DND-41 (cell line): ENCODE data around the gene SVIL.
"Not testable (repeated sequence)": the region's sequence is repeated elsewhere in the genome, so short reads cannot be mapped to it uniquely, and the experiment has no call there.

Experiments used
- ATAC-seq: fragments of 200-7000 bp; cut with Tn5 transposase; 3 replicates; pipeline ENCODE4 v1.9.1; 2021; ENCODE audit warnings: low read depth; ENCODE audit not compliant: insufficient read depth
- DNase-seq: peaks from one replicate; pipeline ENCODE4 v3.0.0-alpha.2; 2020
- H2AFZ ChIP-seq: 2 replicates; pipeline ENCODE4 v1.6.0; 2012; ENCODE audit warnings: low read depth, low read length
- H3K27ac ChIP-seq: 2 replicates; pipeline ENCODE4 v1.5.1; 2012; ENCODE audit warnings: low read length, inconsistent platforms
- H3K27me3 ChIP-seq: fragments of 200-600 bp; sonication (generic); 2 replicates; pipeline ENCODE4 v1.6.0; 2012; ENCODE audit warnings: low read length, mild to moderate bottlenecking, inconsistent platforms; ENCODE audit not compliant: insufficient read depth, poor library complexity
- H3K36me3 ChIP-seq: 2 replicates; pipeline ENCODE4 v1.5.1; 2012; ENCODE audit warnings: low read length, inconsistent platforms; ENCODE audit not compliant: insufficient read depth
- H3K4me1 ChIP-seq: 2 replicates; pipeline ENCODE4 v1.5.1; 2012; ENCODE audit warnings: mild to moderate bottlenecking, low read length; ENCODE audit not compliant: insufficient read depth
- H3K4me2 ChIP-seq: 2 replicates; pipeline ENCODE4 v1.6.0; 2012; ENCODE audit warnings: mild to moderate bottlenecking, moderate library complexity, low read length, inconsistent platforms; ENCODE audit not compliant: insufficient read depth
- H3K4me3 ChIP-seq, 2 experiments: fragments of 200-600 bp in 1 of 2; shearing (Covaris generic) in 1 of 2; 2 replicates each; pipeline ENCODE4 v1.5.1; 2012 to 2016; ENCODE audit warnings: inconsistent platforms in 2 of 2, low read length in 2 of 2, mild to moderate bottlenecking in 2 of 2, low read depth in 1 of 2, moderate library complexity in 1 of 2
- H3K79me2 ChIP-seq: 2 replicates; pipeline ENCODE4 v1.6.0; 2012; ENCODE audit warnings: low read length, inconsistent platforms; ENCODE audit not compliant: insufficient read depth
- H3K9ac ChIP-seq: 2 replicates; pipeline ENCODE4 v1.6.0; 2012; ENCODE audit warnings: low read depth, mild to moderate bottlenecking, inconsistent platforms, low read length, moderate library complexity
- H3K9me3 ChIP-seq: 2 replicates; pipeline ENCODE4 v1.5.1; 2012; ENCODE audit warnings: low read length, moderate library complexity, mild to moderate bottlenecking, inconsistent platforms; ENCODE audit not compliant: insufficient read depth, severe bottlenecking
- H4K20me1 ChIP-seq: 2 replicates; pipeline ENCODE4 v1.6.0; 2012; ENCODE audit warnings: low read length; ENCODE audit not compliant: insufficient read depth
- EZH2 ChIP-seq: IDR thresholded peaks from 3 replicates; pipeline ENCODE4 v1.6.1; 2012; ENCODE audit warnings: borderline replicate concordance, low read depth, mild to moderate bottlenecking, moderate library complexity, low read length, inconsistent platforms; ENCODE audit not compliant: severe bottlenecking
- TF ChIP-seq, protein P1 (sequence below): IDR thresholded peaks from 2 replicates; pipeline ENCODE4 v1.5.1; 2012; ENCODE audit warnings: borderline replicate concordance, low read length, moderate library complexity, mild to moderate bottlenecking; ENCODE audit not compliant: poor library complexity, severe bottlenecking; ENCODE audit errors: extremely low read depth

The SVIL gene

DNA sequence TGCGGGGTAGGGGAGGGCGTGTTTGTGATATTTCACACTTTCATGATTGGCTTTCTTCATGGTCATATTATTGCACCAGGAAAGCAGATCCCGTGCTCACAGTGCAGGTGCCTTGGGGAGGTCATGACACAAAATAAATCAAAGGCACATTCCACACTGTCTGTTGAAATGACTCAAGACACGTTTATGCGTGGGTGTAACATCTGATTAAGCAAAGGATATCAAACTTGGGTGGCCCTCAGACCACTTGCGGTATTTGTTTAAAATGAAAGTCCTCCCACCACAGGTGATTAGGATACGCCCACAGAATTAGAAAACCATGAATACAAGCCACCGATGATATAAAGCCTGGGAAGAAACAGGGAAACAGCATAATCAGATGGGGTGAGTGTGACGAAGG lies 51.1 kb downstream of the SVIL start:
- TF ChIP-seq, protein P1, sequence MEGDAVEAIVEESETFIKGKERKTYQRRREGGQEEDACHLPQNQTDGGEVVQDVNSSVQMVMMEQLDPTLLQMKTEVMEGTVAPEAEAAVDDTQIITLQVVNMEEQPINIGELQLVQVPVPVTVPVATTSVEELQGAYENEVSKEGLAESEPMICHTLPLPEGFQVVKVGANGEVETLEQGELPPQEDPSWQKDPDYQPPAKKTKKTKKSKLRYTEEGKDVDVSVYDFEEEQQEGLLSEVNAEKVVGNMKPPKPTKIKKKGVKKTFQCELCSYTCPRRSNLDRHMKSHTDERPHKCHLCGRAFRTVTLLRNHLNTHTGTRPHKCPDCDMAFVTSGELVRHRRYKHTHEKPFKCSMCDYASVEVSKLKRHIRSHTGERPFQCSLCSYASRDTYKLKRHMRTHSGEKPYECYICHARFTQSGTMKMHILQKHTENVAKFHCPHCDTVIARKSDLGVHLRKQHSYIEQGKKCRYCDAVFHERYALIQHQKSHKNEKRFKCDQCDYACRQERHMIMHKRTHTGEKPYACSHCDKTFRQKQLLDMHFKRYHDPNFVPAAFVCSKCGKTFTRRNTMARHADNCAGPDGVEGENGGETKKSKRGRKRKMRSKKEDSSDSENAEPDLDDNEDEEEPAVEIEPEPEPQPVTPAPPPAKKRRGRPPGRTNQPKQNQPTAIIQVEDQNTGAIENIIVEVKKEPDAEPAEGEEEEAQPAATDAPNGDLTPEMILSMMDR: no peak
- no peak for TF ChIP-seq EZH2
- H3K4me1 ChIP-seq: no peaks in the 10 kb centered on the region
- no peak overlapping the region for H3K9ac ChIP-seq

DNA sequence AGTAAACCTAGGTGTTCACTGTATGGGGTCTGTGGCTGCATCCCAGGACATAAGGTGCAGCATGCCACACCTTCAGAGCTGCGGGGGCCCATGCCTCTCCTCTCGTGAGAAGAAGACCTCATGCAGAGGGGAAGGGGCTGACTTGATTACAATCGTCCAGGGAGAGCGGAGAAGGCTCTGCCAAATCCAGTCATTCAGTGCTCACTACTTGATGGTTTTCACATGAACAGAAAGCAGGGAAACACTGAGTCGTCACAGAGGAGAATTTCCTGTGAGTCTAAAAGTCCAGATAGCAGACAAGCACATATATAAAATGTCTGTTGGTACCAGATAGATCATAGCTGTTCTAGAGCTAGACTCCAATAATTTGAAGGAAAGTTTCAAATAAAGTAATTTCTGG lies 52.0 kb downstream of the SVIL start:
- H3K36me3 ChIP-seq, DNase-seq, H3K4me3 ChIP-seq, H3K9ac ChIP-seq, ATAC-seq, H3K79me2 ChIP-seq, H2AFZ ChIP-seq, H3K4me1 ChIP-seq, H3K9me3 ChIP-seq, H4K20me1 ChIP-seq, H3K4me2 ChIP-seq, H3K27ac ChIP-seq, H3K27me3 ChIP-seq: not testable (repeated sequence)

More for the DNA sequence above, 51.1 kb downstream of the SVIL start:
- H3K27me3 ChIP-seq: no peaks in the 10 kb centered on the region
- H3K36me3 ChIP-seq: no peaks in the 10 kb centered on the region
- peaks cover 4% of the 10 kb centered on the region; the same call in 1 of the 2 replicates for H4K20me1 ChIP-seq
- 0 out of 2 replicates have a peak, but pooled peaks cover 4% of the 10 kb centered on the region for H3K79me2 ChIP-seq
- H3K4me3 ChIP-seq: no peak overlapping the region
- H3K9me3 ChIP-seq: no peaks in the 10 kb centered on the region
- no peak overlapping the region for H3K27ac ChIP-seq
- no peak for DNase-seq
- no peak for ATAC-seq
- no peak overlapping the region for H2AFZ ChIP-seq
- H3K4me2 ChIP-seq: no peak overlapping the region

DNA sequence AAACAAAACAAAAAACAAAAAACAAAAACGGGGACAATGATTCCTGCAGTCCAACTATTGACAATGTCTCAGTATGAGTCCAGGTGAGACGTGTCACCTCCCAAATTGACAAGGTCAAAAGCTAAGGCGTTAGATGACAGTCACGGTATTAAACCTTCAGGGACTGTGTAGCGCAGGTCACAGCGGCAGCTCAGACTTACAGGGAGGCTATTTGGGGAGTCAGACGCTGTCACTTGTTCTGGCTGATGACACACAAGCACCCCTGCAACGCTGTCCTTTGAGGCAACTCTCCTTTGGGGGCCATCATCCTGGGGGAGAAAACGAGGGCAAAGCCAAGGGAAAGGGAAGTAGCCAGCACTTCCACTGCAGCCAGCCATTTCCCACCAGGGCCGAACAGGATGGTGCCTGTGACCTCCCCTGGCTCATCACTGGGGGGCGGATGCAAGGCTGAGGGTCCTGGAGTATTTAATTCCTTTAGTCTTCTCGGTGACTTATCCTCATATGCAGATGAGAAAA lies 55.3 kb downstream of the SVIL start:
- Histone ChIP-seq H3K79me2 (no peaks in the 10 kb centered on the region), H3K27ac (no peak overlapping the region), H2AFZ (no peak overlapping the region), H3K36me3 (no peaks in the 10 kb centered on the region), H3K4me3 (no peak overlapping the region), H3K27me3 (no peaks in the 10 kb centered on the region), H3K4me1 (no peaks in the 10 kb centered on the region), H3K9me3 (no peaks in the 10 kb centered on the region), H3K9ac (no peak overlapping the region), H4K20me1 (peaks cover 4% of the 10 kb centered on the region; the same call in 1 of the 2 replicates), H3K4me2 (no peak overlapping the region)
- no peak for DNase-seq
- no peak for TF ChIP-seq EZH2
- TF ChIP-seq, protein P1: no peak
- ATAC-seq: no peak

DNA sequence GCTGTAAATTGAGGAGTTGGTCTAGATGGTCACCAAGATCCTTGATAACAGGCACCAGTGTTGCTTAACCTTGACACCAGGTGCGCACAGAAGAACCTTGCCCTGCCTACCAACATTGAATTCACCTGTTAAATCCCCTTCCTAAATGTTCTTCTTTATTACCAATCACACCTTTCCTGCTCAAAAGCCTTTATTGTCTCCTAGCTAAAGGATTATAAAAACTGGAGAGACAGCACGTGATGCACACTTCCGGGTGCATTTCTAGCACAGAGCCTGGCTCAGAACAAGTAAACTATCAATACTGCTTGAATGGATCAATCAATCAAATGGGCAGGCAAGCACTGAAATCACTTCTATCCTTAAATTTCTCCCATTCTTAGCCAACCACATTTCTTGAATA lies 56.3 kb downstream of the SVIL start:
- no peaks in the 10 kb centered on the region for H3K36me3 ChIP-seq
- TF ChIP-seq, protein P1: no peak
- TF ChIP-seq EZH2: no peak

More for the DNA sequence above, 56.3 kb downstream of the SVIL start:
- no peak for DNase-seq
- ATAC-seq: no peak
- Histone ChIP-seq H3K27me3 (no peaks in the 10 kb centered on the region), H3K9me3 (no peaks in the 10 kb centered on the region), H3K4me3 (no peak overlapping the region), H2AFZ (no peak overlapping the region), H4K20me1 (peaks cover 4% of the 10 kb centered on the region; the same call in 1 of the 2 replicates), H3K79me2 (no peaks in the 10 kb centered on the region), H3K4me2 (no peak overlapping the region), H3K9ac (no peak overlapping the region), H3K4me1 (no peaks in the 10 kb centered on the region), H3K27ac (no peak overlapping the region)
